ENCODE data around the gene CNTRL.

Gene CNTRL

DNA sequence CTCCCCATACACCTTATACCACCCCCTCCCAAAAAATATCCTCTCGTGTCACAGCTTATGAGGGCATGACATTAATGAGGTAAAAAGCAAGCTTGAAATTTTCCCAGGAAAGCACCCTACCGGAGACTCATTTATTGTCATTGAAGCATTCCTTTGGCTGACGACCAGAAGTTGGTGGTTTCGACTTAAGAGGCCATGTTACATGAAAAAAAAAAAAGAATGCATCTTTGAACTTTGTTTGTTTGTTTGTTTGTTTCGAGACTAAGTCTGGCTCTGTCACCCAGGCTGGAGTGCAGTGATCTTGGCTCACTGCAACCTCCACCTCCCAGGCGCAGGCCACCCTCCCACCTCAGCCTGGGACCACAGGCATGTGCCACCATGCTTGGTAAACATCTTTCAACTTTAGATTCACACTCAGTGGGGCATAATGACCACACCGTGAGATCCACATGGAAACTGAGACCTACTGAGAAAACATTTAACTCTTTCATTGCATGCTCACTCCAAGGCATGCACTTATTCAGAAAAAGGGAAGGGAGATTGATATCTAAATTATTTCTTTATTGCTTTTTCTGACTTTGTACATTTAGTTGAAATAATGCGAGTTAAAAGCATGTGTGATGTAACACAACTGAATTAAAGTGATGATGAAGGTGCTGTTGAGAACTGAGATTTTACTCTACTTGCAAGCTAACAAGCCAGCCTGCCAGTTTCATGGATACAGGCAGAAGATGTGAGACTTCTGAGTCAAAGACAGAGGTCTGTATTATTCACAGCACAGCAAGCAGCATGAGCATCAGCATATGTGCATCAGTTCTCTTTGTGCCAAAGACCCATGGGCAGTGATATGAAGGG, 132.0 kb downstream of the CNTRL start:
- DNase-seq: no peak

DNA sequence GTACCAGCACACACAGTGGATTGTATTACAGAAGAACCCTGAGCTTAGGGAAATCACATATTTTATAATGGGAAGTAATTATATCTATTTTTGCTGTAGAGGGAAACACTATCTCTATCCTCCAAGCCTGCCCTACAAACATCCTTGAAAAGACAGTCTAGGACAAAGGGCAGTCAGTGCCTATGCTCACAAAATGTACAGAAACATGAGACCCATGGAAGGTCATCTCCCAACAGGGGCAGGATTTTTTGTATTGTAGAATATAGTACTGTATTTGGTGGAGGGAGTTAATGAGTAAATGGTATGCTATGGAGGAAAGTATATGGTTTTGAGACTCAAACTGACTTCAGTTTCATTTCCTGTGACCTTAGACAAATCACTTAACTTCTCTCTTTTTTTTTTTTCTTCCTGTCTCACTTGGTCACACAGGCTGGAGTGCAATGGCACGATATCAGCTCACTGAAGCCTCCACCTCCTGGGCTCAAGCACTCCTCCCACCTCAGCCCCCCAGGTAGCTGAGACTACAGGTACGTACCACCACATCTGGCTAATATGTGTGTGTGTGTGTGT, 132.7 kb downstream of the CNTRL start:
- no peak for DNase-seq

DNA sequence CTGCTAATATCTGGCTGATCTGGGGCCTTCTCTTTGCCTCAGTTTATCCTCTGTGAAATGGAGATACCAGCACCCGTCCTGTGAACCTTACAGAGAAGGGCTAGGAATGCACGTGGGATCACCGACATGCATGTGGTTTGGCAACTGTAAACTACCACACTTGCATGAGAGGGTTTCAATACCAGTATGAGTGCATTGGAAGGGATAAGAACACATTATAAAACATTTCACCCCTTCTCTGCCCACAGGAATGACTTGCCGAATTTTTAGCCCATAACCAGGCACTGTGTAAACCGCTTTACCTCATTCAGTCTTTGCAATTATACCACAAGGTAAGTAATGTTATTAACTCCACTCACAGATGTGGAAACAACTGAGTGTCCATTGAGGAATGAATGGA, 135.8 kb downstream of the CNTRL start:
- no peak for DNase-seq

DNA sequence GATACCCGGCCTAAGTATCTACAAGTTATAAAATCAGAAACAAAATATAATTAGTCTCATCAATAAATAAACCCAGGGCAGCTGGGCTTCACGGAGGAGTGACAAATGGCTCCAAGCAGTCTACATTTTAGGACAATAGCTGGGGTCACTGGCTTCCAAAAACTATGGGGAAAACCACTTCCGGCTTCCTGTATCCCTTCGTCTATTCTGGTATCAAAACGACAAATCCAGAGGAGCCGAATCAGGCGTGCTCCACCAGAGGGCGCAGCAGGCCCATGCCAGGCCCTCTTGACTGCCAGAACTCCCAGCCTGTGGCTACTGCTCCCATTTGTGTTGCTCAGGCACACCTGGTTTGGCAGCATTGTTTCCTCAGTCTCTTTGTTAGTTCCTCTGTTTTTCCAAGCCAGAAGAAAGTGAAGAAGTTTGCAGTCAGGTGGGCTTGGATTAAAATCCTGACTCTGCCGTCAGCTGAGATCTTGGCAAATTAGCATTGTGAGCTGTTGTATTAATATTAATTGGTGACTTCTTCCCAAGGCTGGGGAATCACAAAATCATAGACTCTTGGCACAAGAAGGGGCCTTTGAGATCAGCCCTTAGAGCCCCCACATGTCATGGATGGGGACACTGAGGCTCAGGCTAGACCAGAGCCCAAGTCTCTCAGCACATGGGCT, 138.5 kb downstream of the CNTRL start:
- DNase-seq: peak; percentile 72

DNA sequence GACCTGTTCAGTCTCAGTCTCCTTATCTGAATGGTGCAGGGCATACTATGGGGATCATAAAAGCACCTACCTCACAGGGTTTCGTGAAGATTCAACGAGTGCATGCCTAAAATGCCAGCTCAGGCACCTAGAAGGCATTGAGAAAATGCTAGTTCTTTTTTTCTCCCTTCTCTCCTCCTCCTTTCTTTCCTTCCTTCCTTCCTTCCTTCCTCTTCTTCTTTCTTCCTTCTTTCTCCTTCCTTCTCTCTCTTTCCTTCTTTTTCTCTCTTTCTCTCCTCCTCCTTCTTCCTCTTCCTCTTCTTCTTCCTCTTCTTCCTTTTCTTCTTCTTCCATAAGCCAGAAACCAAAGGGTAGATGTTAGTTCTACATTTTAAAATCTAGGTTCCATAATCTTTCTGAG, 139.2 kb downstream of the CNTRL start:
- DNase-seq: no peak

DNA sequence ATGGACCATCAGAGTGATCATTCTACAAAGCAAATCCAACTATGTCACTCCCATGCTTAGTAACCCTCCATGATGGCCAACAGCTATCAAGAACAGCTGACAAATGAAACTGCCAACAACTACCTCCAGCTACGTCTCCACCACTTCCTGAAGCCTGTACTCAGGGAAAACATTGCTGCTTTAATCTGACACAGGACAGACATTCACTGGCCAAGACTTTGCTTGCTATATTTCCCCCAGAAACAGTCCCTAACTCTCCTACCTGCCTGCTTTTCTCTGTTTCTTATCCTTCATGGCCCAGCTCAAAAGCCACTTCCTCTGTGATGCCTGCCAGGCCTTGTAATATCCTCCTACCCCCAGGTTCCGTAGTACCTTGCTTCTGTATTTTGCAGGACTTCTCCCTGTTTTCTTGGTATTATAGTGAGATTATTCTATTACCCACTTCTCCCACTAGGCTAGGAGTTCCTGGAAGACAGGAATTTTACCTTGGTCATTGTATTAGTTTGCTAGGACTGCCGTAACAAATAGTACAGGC, 141.6 kb downstream of the CNTRL start:
- no peak for DNase-seq

DNA sequence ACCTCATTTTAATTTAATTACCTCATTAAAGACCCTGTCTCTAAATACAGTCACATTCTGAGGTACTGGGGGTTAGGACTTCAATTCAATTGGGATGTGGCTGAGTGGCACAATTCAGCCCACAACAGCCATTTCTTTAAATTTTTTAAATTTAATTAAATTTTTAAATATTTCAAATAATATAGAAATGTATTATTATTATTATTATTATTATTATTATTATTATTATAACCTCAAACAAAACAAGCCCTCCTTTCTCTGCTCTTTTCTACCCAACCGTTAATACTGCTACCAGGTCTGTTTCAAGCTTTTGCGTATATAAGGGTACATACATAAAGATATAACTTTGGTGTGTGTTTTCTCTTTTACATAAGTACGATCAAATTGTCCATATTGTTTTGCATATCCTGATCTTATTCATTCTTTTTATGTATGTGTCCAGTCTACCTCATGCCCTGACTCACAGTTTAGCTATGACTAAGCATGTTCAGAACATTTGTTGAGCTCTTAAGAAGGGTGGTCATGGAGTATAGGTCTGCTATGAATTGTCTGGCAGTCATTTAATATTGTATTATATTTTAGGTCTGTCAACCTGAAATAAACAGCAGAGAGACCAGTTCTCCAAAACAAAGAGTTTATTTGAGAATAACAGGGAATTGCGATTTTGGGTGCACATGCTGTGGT, 143.0 kb downstream of the CNTRL start:
- no peak for DNase-seq

DNA sequence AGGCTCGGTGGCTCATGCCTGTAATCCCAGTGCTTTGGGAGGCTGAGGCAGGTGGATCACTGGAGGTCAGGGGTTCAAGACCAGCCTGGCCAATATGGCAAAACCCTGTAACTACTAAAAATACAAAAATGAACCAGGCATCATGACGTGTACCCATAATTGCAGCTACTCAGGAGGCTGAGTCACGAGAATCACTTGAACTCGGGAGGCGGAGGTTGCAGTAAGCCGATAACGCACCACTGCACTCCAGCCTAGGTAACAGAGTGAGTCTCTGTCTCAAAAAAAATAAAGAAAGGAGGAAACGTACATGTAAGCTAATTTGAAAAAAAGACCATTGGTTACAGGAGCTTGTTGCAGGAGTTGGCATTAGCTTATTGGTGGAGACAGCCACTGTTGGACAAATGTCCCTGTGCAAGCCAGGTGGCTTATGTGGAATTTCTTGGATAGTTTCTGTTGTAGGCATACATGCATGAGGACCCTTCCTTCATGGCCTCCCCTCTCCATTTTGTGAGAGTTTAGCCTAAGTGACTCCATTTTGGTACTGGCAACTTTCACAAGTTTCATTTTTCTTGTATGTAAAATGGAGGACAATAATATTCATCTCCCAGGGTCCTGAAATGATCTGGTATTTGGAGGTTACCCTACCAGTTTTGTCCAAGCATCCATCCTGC, 143.7 kb downstream of the CNTRL start:
- no peak for DNase-seq

DNA sequence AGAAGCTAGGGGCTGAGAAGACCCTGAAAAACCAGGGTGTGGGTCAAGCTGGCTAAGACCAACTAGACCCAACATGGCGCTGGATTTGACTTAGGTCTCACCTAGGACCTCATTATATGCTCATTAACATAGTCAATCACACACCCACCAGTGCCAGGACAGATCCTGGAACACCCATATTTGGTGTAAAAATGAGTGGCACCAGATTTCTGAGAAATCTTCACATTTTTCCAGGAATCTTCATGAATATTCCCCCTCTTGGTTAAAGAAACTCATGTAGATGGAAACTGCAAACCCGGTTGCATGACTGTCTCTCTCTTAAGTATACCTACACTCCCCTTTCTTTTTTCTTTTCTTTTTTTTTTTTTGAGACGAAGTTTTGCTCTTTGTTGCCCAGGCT, 144.8 kb downstream of the CNTRL start:
- no peak for DNase-seq

DNA sequence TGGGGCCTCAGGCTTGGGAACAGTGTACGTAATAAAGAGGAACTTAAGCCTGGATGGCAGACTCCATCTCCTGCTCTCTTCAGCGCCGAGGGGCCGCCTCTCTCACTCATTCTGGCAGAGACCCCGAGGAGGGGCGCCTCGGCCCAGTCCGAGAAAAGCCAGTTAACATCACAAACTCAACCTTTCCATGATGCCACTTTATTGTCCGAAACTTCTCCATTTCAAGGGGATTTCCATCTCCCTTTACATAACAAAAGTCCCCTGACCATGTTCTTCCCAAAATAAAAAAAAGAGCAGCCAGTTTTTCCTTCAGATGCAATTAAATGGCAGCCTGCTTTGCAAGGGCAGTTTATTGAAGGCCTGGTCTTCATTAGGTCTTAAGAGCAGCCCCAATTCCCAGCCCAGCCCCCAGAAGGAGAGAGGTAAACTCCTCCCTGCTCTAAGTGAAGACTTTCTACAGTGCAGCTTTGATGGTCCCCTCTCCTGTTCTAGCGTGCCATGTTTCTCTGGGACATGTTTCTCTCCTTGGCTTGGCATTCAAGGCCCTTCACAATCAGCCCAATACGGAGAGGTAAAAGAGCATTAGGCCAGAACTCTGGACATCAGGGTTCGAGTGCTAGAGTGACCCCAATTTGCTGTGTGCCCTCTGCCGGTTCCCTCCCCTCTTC, 146.4 kb downstream of the CNTRL start:
- DNase-seq: no peak

DNA sequence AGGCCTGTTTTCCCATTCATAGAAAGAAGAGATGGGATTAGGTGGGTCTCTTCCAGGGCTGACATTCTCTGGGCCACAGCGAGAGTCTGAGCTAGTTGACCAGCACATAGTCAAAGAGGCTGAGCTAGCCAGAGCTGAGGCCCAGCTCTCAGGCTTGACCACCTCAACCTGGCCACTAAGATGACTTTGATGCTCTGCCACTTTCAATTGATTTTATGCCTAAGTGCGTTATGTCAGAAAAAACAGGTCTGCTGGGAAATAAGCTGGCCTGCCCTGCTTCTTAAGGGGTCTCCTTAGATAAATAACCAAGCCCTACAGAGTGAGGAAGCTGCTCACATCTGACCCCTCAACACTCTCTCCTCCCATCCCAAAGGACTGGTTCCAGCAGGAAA, 146.9 kb downstream of the CNTRL start:
- no peak for DNase-seq

DNA sequence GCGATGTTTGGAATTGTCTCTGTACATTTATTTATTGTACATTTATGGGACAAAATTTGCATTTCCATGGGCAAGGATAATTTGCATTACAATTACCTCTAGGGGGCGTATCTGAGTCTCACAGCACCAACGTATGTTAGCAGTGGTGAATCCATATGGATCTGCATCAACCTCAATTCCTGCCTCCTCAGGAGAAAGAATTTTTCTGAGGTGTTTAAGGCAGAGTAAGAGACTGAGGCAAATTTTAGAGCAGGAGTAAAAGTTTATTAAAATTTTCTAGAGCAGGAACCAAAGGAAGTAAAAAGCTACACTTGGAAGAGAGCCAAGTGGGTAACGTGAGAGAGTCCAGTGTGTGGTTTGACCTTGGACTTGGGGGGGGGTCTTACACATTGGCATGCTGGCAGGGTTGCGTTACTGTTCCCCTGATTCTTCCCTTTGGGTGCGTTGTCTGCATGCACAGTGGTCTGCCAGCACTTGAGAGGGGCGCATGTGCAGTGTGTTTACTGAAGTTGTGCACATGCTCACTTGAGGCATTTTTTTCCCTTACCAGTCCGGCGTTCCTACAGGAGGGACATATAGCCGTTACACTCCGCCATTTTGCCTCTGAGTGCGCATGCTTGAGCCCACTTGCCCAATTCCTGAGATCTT, 147.9 kb downstream of the CNTRL start:
- DNase-seq: peak; percentile 62

DNA sequence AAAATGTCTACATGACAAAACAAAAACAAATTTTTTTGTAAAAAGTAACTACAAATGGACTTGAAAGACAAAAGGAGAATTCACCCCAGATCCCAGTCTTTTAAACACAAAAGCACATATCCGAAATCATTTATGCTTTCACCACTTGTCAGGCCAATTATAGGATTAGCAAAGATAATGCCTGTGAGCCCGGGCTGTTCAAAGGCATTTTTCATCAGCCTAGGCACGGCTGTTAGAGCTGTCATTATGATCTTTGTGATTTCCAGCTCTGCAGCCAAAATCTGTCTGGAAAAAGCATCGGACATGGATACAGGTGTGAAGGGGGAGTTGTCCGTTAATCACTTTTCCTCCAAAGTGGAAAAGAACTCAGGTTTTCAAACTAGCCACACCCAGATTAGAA, 150.5 kb downstream of the CNTRL start:
- DNase-seq: peak; percentile 13

DNA sequence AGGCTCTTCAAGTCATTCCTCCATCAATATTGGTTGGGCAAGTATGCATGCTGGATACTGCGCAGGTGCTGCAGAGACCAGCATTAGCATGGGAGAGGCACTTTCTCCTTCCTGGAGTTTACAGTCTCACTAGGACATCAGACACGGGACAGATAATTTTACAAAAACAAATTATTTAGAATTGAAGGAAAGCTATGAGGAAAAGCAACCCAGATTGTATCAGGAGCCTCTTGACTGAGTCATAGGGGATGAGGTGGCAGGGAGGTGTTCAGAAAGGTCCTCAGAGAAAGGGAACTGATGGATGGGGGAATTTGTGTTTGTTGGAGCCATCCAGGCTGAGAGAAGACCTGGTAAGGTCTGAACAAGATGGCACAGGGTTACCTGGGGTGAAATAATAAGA, 151.4 kb downstream of the CNTRL start:
- no peak for DNase-seq
